Testis (tissue), 3 donors: Measurements from ENCODE around the gene GABBR2. TPM values are rescaled to one million over a fixed set of nuclear protein-coding genes. Genes with fewer than 3 reads are reported as not detected.

Experiments used
- DNase-seq: peaks from one replicate; pipeline ENCODE4 v3.0.0-alpha.2; 2019
- H3K27ac ChIP-seq, 2 donors: fragments of 200-600 bp; sonication (generic); one replicate each; pipeline ENCODE4 v1.5.1; 2019
- H3K27me3 ChIP-seq: fragments of 200-600 bp; sonication (generic); one replicate; pipeline ENCODE4 v1.5.1; 2019
- H3K36me3 ChIP-seq: fragments of 200-600 bp; sonication (generic); one replicate; pipeline ENCODE4 v1.5.1; 2017; ENCODE audit warnings: low read depth; ENCODE audit errors: missing control alignments
- H3K4me1 ChIP-seq: fragments of 200-600 bp; sonication (generic); one replicate; pipeline ENCODE4 v1.5.1; 2019
- H3K4me3 ChIP-seq, 2 donors: fragments of 200-600 bp; sonication (generic); one replicate each; pipeline ENCODE4 v1.5.1; 2017 to 2019
- H3K9me3 ChIP-seq: fragments of 200-600 bp; sonication (generic); one replicate; pipeline ENCODE4 v1.5.1; 2017
- POLR2A ChIP-seq: fragments of 450-650 bp; IDR thresholded peaks from one replicate; pipeline ENCODE4 v1.6.1; 2017; ENCODE audit warnings: antibody characterized with exemption, mild to moderate bottlenecking, moderate library complexity
- WGBS, 2 donors: methylation state at CpG; one replicate each; pipeline ENCODE4 v1.1.5; 2018; 5-methylcytosine and 5-hydroxymethylcytosine counted together
- intact Hi-C: fragments of 100-400 bp; cut with DNase I; formaldehyde crosslinking; loops from one replicate; pipeline ENCODE4 v1.15.1; 2023; ENCODE audit warnings: low total_unique reads
- polyA plus RNA-seq: library from polyadenylated mRNA; stranded (reverse); fragments of 350-450 nt; fragmentation: Illumina TruSeq; extraction: RNeasy Lipid Tissue Mini Kit (QIAGEN cat#74804); gene quantifications from one replicate; pipeline ENCODE4 v1.2.3, GENCODE V29; 2014; ENCODE audit warnings: low read depth, low replicate concordance; ENCODE audit not compliant: insufficient read depth
- total RNA-seq, 2 donors: library from RNA; depleted of rRNA; stranded (reverse); fragments of >200 nt; gene quantifications; one replicate each; pipeline ENCODE4 v1.2.3, GENCODE V29; 2016
- TF ChIP-seq, protein P1 (sequence below), 3 experiments: fragments of 450-650 bp in 2 of 3; fragments of 200-600 bp in 1 of 3; sonication (generic) in 1 of 3; IDR thresholded peaks; one replicate each; pipeline ENCODE4 v1.5.1; 2016 to 2019; ENCODE audit warnings: antibody characterized with exemption in 3 of 3, mild to moderate bottlenecking in 2 of 3, moderate library complexity in 1 of 3

Gene GABBR2
- total and polyA plus RNA-seq, 3 donors from 2014 or later = 3.0 to 8.1 (median 6.9) TPM

DNA sequence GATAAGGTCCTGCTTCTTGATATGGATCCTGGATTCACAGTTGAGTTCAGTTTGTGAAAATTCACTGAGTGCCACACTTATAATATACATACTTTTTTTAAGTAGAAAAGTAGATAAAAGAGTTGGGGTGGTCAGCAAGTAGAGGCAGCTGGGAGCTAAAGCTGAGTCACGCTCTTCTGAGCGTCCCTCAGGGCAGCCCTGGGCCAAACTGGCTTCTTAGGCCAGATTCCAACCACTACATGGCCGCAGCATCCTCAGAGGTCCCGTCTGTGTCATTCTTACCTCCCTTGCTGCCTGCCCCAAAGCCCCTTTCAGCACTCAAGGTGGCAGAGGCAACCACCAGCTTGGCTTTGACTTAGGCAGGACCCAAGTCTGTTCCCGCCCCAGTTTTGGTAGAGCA, 329.9 kb downstream of the GABBR2 start:
- H3K4me3 ChIP-seq = no peak overlapping the region
- no peak overlapping the region for H3K27ac ChIP-seq
- 87 to 96% methylated on average over 5 of the region's 5 CpGs for WGBS, 2 donors
- no peaks in the 10 kb centered on the region for H3K36me3 ChIP-seq
- no peaks in the 10 kb centered on the region for H3K9me3 ChIP-seq
- intact Hi-C loops = no loop called here
- TF ChIP-seq, protein P1, sequence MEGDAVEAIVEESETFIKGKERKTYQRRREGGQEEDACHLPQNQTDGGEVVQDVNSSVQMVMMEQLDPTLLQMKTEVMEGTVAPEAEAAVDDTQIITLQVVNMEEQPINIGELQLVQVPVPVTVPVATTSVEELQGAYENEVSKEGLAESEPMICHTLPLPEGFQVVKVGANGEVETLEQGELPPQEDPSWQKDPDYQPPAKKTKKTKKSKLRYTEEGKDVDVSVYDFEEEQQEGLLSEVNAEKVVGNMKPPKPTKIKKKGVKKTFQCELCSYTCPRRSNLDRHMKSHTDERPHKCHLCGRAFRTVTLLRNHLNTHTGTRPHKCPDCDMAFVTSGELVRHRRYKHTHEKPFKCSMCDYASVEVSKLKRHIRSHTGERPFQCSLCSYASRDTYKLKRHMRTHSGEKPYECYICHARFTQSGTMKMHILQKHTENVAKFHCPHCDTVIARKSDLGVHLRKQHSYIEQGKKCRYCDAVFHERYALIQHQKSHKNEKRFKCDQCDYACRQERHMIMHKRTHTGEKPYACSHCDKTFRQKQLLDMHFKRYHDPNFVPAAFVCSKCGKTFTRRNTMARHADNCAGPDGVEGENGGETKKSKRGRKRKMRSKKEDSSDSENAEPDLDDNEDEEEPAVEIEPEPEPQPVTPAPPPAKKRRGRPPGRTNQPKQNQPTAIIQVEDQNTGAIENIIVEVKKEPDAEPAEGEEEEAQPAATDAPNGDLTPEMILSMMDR (IDR thresholded peaks at IDR 0.05) = no peak
- H3K27me3 ChIP-seq = no peaks in the 10 kb centered on the region
- H3K4me1 ChIP-seq = no peaks in the 10 kb centered on the region
- DNase-seq = no peak

DNA sequence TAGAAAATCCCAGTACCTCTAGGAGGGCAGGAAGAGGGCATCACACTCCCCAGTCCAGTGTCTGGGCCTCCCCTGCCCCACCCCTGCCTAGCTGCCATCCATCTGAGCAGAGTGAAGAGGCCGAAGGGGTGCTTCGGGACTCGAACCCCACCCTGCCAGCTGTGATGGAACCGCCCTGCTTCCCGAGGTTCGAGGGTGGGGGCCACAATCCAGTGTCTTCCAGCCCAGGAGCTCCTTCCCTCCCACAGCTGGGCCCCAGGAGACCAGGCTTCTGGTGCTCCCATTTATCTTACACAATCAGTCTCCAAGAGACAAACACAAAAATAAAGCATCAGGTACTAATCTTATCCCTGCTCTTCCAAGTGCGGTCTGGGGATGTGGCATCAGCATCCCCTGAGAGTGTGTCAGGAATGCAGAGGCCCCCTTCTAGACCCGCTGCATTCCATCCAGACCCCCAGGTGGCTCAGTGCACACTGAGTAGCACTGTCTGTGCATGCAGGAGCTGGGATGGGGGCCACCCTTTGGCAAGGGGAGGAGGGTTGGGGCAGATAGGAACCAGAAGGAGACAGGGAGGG, 330.4 kb downstream of the GABBR2 start:
- H3K9me3 ChIP-seq = no peaks in the 10 kb centered on the region
- WGBS, 2 donors = 82 to 94% methylated on average over 6 to 8 of the region's 8 CpGs
- intact Hi-C loops = no loop called here
- no peak for DNase-seq
- no peak overlapping the region for H3K4me3 ChIP-seq
- H3K4me1 ChIP-seq = no peaks in the 10 kb centered on the region
- H3K27ac ChIP-seq = no peak overlapping the region
- no peaks in the 10 kb centered on the region for H3K27me3 ChIP-seq
- no peaks in the 10 kb centered on the region for H3K36me3 ChIP-seq
- TF ChIP-seq POLR2A = no peak
- TF ChIP-seq, protein P1 (IDR thresholded peaks at IDR 0.05) = no peak

DNA sequence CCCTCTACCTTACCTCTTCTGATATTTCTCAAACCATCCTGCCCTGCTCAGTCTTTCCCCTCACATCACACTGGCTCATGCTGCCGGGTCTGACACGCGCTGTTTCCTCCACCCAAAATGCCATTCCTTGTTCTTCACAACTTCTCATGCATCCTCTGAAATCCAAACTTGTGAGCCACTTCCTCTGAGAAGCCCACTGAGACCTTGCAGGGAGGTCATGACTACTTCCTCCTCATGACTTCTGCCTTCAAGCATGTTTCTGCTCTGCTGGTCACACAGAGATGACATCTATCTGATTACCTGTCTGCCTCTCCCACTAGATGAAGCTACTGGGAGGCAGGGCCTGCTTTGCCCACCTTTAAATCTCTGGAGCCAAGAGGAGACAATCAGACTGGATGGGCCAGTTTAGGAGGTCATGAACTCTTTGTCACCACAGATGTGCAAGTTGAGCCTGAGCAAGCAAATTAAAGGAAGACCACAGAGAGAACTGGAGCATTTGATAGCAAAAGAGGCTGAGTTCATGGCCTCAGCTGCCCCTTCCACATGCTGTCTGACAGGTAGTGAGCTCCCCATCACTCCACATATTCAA, 333.5 kb downstream of the GABBR2 start:
- 86 to 88% methylated on average over 3 of the region's 3 CpGs for WGBS, 2 donors
- no peak overlapping the region for H3K4me3 ChIP-seq
- DNase-seq = no peak
- intact Hi-C loops = no loop called here
- no peaks in the 10 kb centered on the region for H3K9me3 ChIP-seq
- H3K27me3 ChIP-seq = no peaks in the 10 kb centered on the region
- no peaks in the 10 kb centered on the region for H3K4me1 ChIP-seq
- no peaks in the 10 kb centered on the region for H3K36me3 ChIP-seq
- H3K27ac ChIP-seq = no peak overlapping the region
- TF ChIP-seq, protein P1 (IDR thresholded peaks at IDR 0.05) = no peak
- TF ChIP-seq POLR2A = no peak

DNA sequence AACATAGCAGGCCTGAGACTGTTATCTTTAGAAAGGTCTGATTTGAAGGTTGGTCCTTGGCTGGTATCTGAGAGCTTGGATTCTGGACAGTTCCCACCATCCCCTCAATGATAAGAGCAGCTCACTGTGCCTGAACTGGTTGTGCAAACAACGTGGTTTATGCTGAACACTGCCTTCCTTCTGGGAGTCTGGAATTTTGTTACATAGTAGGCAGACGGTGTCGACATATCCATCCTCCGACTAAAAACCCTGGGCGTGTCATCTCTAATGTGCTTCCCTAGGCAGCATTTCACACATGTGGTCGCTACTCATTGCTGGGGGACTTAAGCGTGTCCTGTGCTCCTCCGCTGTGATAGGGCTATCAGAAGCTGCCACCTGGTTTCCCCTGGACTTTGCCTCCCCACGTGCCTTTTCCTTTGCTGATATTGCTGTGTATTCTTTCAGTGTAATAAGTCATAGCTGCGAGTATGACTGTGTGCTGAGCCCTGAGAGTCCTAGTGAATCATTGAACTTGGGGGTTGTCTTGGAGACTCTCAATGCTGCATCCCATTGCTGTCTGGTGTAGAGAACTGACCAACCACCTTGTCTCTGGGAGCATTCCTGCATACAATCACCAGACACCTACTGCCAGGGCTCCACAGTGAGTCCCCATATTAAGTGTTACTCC, 334.2 kb downstream of the GABBR2 start:
- 43 to 66% methylated on average over 10 of the region's 10 CpGs for WGBS, 2 donors
- TF ChIP-seq, protein P1 (IDR thresholded peaks at IDR 0.05) = no peak
- no peak for TF ChIP-seq POLR2A
- DNase-seq = peak; percentile 21
- intact Hi-C loops = no loop called here
- H3K4me1 ChIP-seq = no peaks in the 10 kb centered on the region
- H3K27me3 ChIP-seq = no peaks in the 10 kb centered on the region
- no peak overlapping the region for H3K4me3 ChIP-seq
- no peak overlapping the region for H3K27ac ChIP-seq
- H3K36me3 ChIP-seq = no peaks in the 10 kb centered on the region
- H3K9me3 ChIP-seq = no peaks in the 10 kb centered on the region
